K562 (cell line): ENCODE measurements around the gene SEMA6B. TPM values are rescaled to one million over a fixed set of nuclear protein-coding genes. Genes with fewer than 3 reads are reported as not detected.
A peak's percentile ranks its signal among the peaks of the same experiment; 100 is the strongest.

Experiments
- ATF4 ChIP-seq: fragments of 450-650 bp; formaldehyde crosslinking; IDR thresholded peaks from 2 replicates; pipeline ENCODE4 v1.4.0; 2022; ENCODE audit warnings: mild to moderate bottlenecking, moderate library complexity
- CBX1 ChIP-seq: sonication (generic); IDR thresholded peaks from 2 replicates; pipeline ENCODE4 v1.6.1; 2016; ENCODE audit warnings: antibody characterized with exemption, low read depth, mild to moderate bottlenecking
- CHAMP1 ChIP-seq: fragments of 450-650 bp; IDR thresholded peaks from 2 replicates; pipeline ENCODE4 v1.6.1; 2016; ENCODE audit warnings: mild to moderate bottlenecking
- GABPB1 ChIP-seq: sonication (generic); formaldehyde crosslinking; IDR thresholded peaks from 2 replicates; pipeline ENCODE4 v1.8.0; 2022; ENCODE audit warnings: mild to moderate bottlenecking, missing genetic modification reagents
- GATAD2A ChIP-seq: fragments of 450-650 bp; IDR thresholded peaks from 2 replicates; pipeline ENCODE4 v1.6.1; 2017
- GTF3C2 ChIP-seq: IDR thresholded peaks from 3 replicates; pipeline ENCODE4 v1.6.1; 2011; ENCODE audit warnings: borderline replicate concordance, mild to moderate bottlenecking, moderate library complexity; ENCODE audit not compliant: insufficient read length; ENCODE audit errors: extremely low read depth
- MIER1 ChIP-seq: fragments of 450-650 bp; IDR thresholded peaks from 2 replicates; pipeline ENCODE4 v1.6.1; 2016; ENCODE audit warnings: antibody characterized with exemption, mild to moderate bottlenecking, low read depth
- PTBP1 ChIP-seq: fragments of 200-400 bp; formaldehyde crosslinking; IDR thresholded peaks from 2 replicates; pipeline ENCODE4 v1.6.1; 2017; ENCODE audit warnings: low read depth, low read length
- RBM25 ChIP-seq: fragments of 200-400 bp; formaldehyde crosslinking; IDR thresholded peaks from 2 replicates; pipeline ENCODE4 v1.6.1; 2018; ENCODE audit warnings: low read length, low read depth, moderate library complexity; ENCODE audit not compliant: severe bottlenecking
- TRIM24 ChIP-seq, 2 experiments: fragments of 450-650 bp; IDR thresholded peaks; 2 replicates each; pipeline ENCODE4 v1.6.1; 2016
- USF1 ChIP-seq: sonication (generic); formaldehyde crosslinking; IDR thresholded peaks from 2 replicates; pipeline ENCODE4 v1.9.0; 2022; ENCODE audit warnings: mild to moderate bottlenecking, missing genetic modification reagents
- ZFP36 ChIP-seq: fragments of 150-350 bp; IDR thresholded peaks from 2 replicates; pipeline ENCODE4 v1.6.1; 2018; ENCODE audit warnings: low read length, low read depth; ENCODE audit not compliant: partially characterized antibody
- ZKSCAN8 ChIP-seq: fragments of 200-800 bp; sonication (Bioruptor generic); IDR thresholded peaks from 2 replicates; pipeline ENCODE4 v1.6.1; 2016; ENCODE audit warnings: missing genetic modification characterization, missing compliant biosample characterization
- ZNF217 ChIP-seq: sonication (generic); formaldehyde crosslinking; IDR thresholded peaks from 2 replicates; pipeline ENCODE4 v1.8.0; 2022; ENCODE audit warnings: mild to moderate bottlenecking, missing genetic modification reagents
- polyA plus RNA-seq, 8 experiments: library from polyadenylated mRNA; depleted of rRNA in 4 of 8; stranded (reverse) in 5 of 8; unstranded in 3 of 8; fragments of >200 nt; fragmentation: Nextera tagmentation in 2 of 8; fragmentation: Illumina TruSeq in 1 of 8; extraction: Ambion mirVana in 2 of 8; extraction: Trizol in 1 of 8; gene quantifications; 2 replicates each; pipeline versions ENCODE4 v1.2.1 to v1.2.3, GENCODE V29; 2011 to 2014; ENCODE audit warnings: inconsistent platforms in 1 of 8, missing spikeins in 1 of 8
- total RNA-seq, 7 experiments: library from RNA; depleted of rRNA in 6 of 7; stranded (reverse); fragments of >200 nt in 6 of 7; fragmentation: Illumina TruSeq in 2 of 7; extraction: Trizol in 2 of 7; gene quantifications; 2 replicates each; pipeline versions ENCODE4 v1.2.1 to v1.2.3, GENCODE V29; 2011 to 2021; ENCODE audit warnings: low replicate concordance in 1 of 7

Gene SEMA6B
- total and polyA plus RNA-seq, 9 of the 15 experiments (the other 6 are each of a cell fraction or from before 2014, with no cell fraction given) = 0.65 to 4.6 (median 2.5) TPM; not detected in 2

GRCh38 chr19:4519172-4519496 is 40.4 kb downstream of the SEMA6B start (continued):
- TF ChIP-seq TRIM24 (IDR thresholded peaks at IDR 0.05) (no peak), USF1 (no peak), PTBP1 (0 out of 2 replicates have a peak, but pooled peaks have one; percentile 28), GABPB1 (no peak), GATAD2A (no peak), MIER1 (no peak), ZFP36 (peak; percentile 98), RBM25 (peak; percentile 81), CHAMP1 (no peak), CBX1 (peak; percentile 50; the same call in 1 of the 2 replicates), ZNF217 (CRISPR knock-in tag) (no peak), ATF4 (CRISPR knock-in tag) (no peak), ZKSCAN8 (peak; percentile 50; the same call in 1 of the 2 replicates), GTF3C2 (peak; percentile 46)
